Muscle of leg (tissue), 11 donors: ENCODE results near the gene PDZD7. TPM values are rescaled to one million over a fixed set of nuclear protein-coding genes. Genes with fewer than 3 reads are reported as not detected.

Experiments used
- DNase-seq: peaks from one replicate; pipeline ENCODE4 v3.0.0; 2013
- H3K27ac ChIP-seq: one replicate; pipeline ENCODE4 v1.5.1; 2013; ENCODE audit warnings: mild to moderate bottlenecking, low read length, control low read depth
- H3K27me3 ChIP-seq: one replicate; pipeline ENCODE4 v1.6.1; 2013; ENCODE audit warnings: low read length; ENCODE audit not compliant: control insufficient read depth, insufficient read depth
- H3K36me3 ChIP-seq: one replicate; pipeline ENCODE4 v1.6.1; 2013; ENCODE audit warnings: low read length; ENCODE audit not compliant: control insufficient read depth, insufficient read depth
- H3K4me1 ChIP-seq: one replicate; pipeline ENCODE4 v1.6.1; 2013; ENCODE audit warnings: low read length; ENCODE audit not compliant: control insufficient read depth, insufficient read depth
- H3K4me3 ChIP-seq: one replicate; pipeline ENCODE4 v1.5.1; 2013; ENCODE audit warnings: low read length, control low read depth
- H3K9me3 ChIP-seq: replicated peaks from 2 replicates; pipeline ENCODE4 v1.6.1; 2013; ENCODE audit warnings: low read depth, low read length; ENCODE audit not compliant: control insufficient read depth
- WGBS: methylation state at CpG from one replicate; pipeline ENCODE4 v1.1.5; 2013; ENCODE audit warnings: missing lambda C conversion rate; ENCODE audit not compliant: insufficient coverage; 5-methylcytosine and 5-hydroxymethylcytosine counted together
- polyA plus RNA-seq, 8 donors: library from polyadenylated mRNA; unstranded; fragments of 120-200 nt; gene quantifications; one replicate each; pipeline versions ENCODE4 v1.2.1 to v1.2.3, GENCODE V29; 2013; ENCODE audit warnings: inconsistent platforms in 1 of 8, low replicate concordance in 1 of 8; ENCODE audit not compliant: insufficient read length in 8 of 8, insufficient read depth in 1 of 8
- total RNA-seq: library from RNA; stranded (reverse); fragments of 120-200 nt; gene quantifications from one replicate; pipeline ENCODE4 v1.2.4, GENCODE V29; 2013

Gene PDZD7
- total and polyA plus RNA-seq, 9 donors, result 0.41 to 6.1 (median 1.2) TPM

DNA sequence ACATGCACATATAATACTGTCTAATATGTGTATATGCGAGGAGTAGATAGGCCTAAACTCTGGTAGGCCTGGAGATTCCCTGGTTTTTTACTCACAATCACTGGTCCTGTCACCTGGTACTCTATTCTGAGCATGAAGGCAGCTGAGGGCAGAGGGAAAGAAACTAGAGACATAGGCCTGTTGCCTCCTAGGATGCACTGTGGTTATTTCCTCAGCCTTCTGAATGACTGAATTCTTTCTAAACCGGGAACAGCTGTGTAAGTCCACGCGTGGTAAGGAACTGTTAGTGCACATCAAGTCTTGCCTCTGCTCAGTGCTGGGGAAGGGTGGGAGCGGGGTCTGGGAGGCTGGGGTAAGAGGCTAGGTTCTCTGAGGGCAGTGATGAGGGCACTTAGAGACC is 38.5 kb upstream of the PDZD7 start:
- DNase-seq, result no peak
- Histone ChIP-seq H3K4me3 (no peak overlapping the region), H3K36me3 (no peaks in the 10 kb centered on the region), H3K9me3 (no peaks in the 10 kb centered on the region), H3K4me1 (peaks cover 37% of the 10 kb centered on the region), H3K27me3 (peaks cover 49% of the 10 kb centered on the region), H3K27ac (no peak overlapping the region)
- 52% methylated on average over 4 of the region's 5 CpGs for WGBS

DNA sequence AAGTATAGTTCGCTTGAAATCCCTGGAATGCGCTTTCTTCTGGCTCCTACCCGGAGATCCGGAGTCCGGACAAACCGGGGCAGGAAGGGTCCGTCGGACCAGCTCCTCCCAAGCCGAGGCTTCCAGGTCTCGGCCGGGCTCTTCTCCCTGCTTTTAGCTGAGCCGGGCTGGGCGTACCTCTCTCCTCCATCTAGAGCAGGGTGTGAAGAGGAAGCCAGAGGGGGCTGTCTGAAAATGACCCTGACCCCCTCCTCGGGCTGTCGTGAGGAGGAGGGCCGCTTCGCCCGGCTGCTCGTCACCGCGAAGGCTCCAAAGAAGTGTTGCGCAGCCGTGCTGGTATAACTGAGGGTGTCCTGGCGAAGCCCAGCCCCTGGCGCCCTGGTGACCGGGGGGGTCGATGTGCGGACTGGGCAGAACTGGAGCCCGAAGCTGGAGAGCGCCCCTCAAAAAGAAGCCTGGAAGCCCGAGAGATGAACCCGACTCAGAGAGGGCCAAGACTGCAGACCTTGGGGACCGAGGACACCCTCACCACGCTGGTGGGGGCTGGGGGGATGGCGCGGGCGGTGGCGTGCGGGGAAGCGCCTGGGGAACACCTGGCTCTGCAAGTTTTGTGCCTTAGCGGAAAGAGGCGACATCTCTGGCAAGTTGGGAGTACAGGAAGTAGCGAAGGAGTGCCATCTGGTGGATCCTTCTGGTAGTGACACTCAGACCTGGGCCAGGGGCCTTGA is 36.6 kb upstream of the PDZD7 start:
- Histone ChIP-seq H3K9me3 (no peaks in the 10 kb centered on the region), H3K36me3 (no peaks in the 10 kb centered on the region), H3K4me1 (peaks cover 55% of the 10 kb centered on the region), H3K27me3 (peaks cover 35% of the 10 kb centered on the region), H3K27ac (peak overlapping the region; percentile 42), H3K4me3 (peak overlapping the region; percentile 62)
- peak; percentile 91 for DNase-seq
- under 1% methylated on average over 38 of the region's 43 CpGs for WGBS

DNA sequence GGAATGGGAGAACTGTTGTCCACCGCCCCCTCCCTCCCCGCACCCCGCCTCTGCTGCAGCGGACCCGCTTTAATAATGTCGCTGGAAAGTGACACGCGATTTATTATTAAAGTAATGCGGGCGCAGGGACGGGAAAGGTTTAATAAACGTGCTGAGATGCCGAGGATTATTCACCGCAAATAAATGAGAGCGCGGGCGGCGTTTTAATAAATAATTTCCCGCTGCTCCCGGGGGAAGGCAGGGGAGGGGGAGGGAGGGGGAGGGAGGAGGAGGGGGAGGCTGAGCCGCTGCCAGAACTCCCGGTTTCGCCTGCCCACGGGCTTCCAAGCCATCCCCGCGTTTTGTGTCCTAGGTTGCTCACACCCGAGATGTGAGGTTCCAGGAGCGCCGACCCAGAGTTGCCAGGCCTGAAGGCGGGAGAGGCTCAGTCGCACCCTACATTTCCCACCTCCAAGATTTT is 36.0 kb upstream of the PDZD7 start:
- Histone ChIP-seq H3K36me3 (no peaks in the 10 kb centered on the region), H3K4me1 (peaks cover 57% of the 10 kb centered on the region), H3K27ac (no peak overlapping the region), H3K9me3 (no peaks in the 10 kb centered on the region), H3K4me3 (peak overlapping the region; percentile 62), H3K27me3 (peaks cover 29% of the 10 kb centered on the region)
- WGBS, result 2% methylated on average over 8 of the region's 31 CpGs
- DNase-seq, result peak; percentile 48

DNA sequence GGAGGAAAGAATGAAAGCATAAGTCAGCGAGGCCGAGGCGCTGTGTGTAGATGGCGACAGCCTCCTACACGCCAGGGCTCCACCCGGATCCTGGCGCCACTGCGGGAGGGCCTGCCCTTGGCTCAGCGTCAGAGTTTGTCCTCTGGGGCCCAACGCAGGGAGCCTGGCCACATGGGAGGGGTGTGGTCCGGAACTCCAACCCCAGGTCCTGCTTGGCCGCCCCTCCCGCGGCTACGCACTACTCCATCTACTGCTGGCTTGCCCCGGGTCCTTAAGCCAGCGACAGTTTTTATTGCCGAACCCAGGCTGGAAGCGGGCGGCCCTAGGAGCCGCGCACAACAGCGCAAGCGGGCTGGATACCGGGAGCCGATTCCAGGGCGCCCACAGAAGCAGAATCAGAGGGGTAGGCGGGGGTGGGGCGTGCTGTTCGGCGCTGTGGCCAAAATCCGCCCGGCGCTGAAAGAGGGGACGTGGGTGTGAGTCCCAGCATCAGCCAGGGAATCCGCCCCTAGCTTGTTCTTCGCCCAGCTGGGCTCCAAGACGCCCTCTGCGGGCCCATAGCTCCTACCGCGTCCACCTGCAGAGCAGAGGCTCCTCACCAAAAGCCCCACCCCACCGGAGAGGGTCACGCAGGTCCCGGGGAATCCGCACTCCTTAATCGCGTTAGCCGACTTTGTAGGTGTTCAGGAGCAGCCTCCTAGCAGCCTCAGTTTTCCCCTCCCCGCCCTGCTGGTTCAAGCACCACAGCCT is 35.4 kb upstream of the PDZD7 start:
- Histone ChIP-seq H3K4me1 (peaks cover 63% of the 10 kb centered on the region), H3K27me3 (peaks cover 25% of the 10 kb centered on the region), H3K9me3 (no peaks in the 10 kb centered on the region), H3K36me3 (no peaks in the 10 kb centered on the region), H3K27ac (peak overlapping the region; percentile 44), H3K4me3 (peak overlapping the region; percentile 36)
- peak; percentile 65 for DNase-seq
- whole genome bisulfite sequencing, result 1% methylated on average over 47 of the region's 49 CpGs

DNA sequence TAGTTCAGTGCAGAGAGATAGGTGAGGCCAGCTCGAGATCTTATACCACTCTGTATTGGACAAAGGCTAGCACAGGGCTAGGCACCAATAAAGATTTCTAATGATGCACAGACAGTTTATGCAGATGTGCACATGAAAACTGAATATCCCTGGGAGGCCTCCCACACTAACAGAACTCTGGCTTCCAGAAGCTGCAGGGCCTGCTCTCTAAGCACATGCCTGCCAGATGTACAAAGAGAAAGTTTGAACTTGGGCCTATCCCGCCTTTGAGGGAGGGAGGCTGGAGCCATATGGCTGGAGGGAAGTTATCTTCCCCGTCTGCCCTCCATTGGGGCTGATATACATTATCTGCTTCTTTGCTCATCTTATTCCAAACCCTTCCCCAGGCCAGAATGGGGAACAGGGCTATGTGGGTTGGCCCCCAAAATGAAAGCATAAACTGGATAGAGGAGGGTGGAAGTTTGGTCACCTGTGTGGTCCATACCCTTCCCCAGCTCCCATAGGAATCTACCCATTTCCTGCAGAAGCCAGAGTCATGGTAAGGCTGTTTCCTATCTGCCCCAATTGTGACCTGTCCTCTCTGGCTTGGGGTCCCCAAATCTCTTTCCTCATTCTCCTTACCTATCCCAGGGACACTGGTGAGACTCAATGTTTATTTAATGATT is 34.7 kb upstream of the PDZD7 start:
- WGBS, result no CpG with 5 or more reads among the region's 3 CpGs
- peaks cover 25% of the 10 kb centered on the region for H3K27me3 ChIP-seq
- peak; percentile 92 for DNase-seq
- no peaks in the 10 kb centered on the region for H3K9me3 ChIP-seq
- no peak overlapping the region for H3K4me3 ChIP-seq
- H3K36me3 ChIP-seq, result no peaks in the 10 kb centered on the region
- H3K4me1 ChIP-seq, result peaks cover 63% of the 10 kb centered on the region
- H3K27ac ChIP-seq, result peak overlapping the region; percentile 44

DNA sequence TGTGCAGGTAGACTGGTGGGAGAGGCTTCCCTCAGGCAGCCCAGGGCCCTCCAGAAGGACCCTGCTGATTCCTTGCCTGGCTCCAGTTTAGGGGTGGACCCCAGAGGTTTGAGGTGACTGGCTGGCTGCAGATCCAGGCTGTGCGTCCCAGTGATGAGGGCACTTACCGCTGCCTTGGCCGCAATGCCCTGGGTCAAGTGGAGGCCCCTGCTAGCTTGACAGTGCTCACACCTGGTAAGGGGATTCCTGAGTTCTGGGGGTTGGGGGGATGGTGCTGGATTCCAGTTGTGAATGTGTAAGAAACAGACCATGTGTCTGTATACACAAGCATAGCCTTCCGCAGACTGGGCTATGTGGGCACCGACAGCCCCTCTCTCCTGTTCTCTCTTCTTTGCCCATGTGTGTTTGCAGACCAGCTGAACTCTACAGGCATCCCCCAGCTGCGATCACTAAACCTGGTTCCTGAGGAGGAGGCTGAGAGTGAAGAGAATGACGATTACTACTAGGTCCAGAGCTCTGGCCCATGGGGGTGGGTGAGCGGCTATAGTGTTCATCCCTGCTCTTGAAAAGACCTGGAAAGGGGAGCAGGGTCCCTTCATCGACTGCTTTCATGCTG is 33.6 kb upstream of the PDZD7 start:
- no peaks in the 10 kb centered on the region for H3K9me3 ChIP-seq
- no peak overlapping the region for H3K27ac ChIP-seq
- peaks cover 69% of the 10 kb centered on the region for H3K4me1 ChIP-seq
- no peak overlapping the region for H3K4me3 ChIP-seq
- H3K27me3 ChIP-seq, result peaks cover 25% of the 10 kb centered on the region
- H3K36me3 ChIP-seq, result no peaks in the 10 kb centered on the region
- WGBS, result 70% methylated on average over 5 of the region's 9 CpGs
- DNase-seq, result no peak

DNA sequence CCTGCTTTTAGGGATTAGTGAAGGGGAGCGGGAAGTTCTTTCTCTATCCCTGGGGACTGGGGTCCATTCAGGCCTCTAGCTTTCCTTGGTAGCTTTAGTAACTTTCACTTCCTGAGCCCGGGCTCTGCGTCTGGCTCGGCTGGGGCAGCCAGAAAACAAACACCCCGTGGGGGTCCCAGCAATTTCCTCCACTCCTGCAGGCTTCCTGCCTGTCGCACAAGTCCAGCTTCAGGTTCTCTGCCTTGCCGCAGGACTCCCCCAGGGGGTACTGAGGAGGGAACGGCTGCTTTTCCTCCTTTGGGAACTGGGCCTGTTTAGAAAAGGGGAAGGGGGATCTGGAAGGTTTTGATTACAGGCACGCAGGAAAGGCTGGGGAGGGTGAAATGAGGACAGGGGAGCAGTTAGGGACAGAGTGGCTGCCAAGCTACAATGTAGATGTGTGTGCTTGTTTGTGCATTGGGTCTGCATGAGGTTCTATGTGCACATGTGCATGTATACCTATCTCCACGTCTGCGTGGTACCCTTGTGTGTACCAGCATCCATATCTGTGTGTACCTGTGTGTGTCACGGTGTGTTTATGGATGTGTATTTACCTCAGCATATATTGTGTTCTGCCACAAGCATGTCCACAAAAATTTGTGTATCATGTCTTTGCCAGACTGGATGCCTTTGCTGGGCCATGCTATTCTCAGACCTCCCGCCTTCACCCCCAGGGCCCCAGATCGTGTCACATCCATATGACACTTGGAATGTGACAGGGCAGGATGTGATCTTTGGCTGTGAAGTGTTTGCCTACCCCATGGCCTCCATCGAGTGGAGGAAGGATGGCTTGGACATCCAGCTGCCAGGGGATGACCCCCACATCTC is 32.9 kb upstream of the PDZD7 start:
- no peak overlapping the region for H3K27ac ChIP-seq
- H3K27me3 ChIP-seq, result peaks cover 25% of the 10 kb centered on the region
- peak overlapping the region; percentile 6 for H3K4me3 ChIP-seq
- no peak for DNase-seq
- no peaks in the 10 kb centered on the region for H3K9me3 ChIP-seq
- H3K36me3 ChIP-seq, result no peaks in the 10 kb centered on the region
- WGBS, result 11% methylated on average over 7 of the region's 15 CpGs
- H3K4me1 ChIP-seq, result peaks cover 72% of the 10 kb centered on the region

DNA sequence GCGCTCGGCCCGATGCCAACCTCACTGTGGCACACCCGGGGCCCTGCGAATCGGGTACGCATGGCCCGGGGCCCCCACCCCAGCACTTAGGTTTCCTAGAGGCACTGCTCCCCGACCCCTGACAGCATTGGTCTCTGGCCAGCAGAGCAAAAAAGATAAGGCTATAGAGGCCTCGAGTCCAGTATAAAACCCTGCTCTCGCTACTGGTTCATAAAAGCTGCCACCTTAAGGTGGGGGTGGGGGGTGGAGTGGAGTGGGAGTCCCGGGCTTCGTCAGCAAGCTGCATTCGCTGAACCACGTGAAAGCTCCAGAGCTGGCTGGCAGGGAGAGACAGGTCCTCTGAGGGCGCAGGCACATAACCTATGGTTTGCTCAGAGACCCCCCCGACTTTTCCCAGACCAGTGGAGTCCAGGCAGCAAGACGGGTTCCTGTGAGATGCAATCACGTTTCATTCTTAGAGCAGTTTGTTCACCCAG is 32.2 kb upstream of the PDZD7 start:
- Histone ChIP-seq H3K36me3 (no peaks in the 10 kb centered on the region), H3K9me3 (no peaks in the 10 kb centered on the region), H3K4me3 (peak overlapping the region; percentile 99), H3K27me3 (peaks cover 25% of the 10 kb centered on the region), H3K27ac (peak overlapping the region; percentile 29), H3K4me1 (peaks cover 72% of the 10 kb centered on the region)
- DNase-seq, result no peak
- 0% methylated on average over 8 of the region's 19 CpGs for WGBS
